ENCODE data around the gene APOBEC3B. TPM values are rescaled to one million over a fixed set of nuclear protein-coding genes. Genes with fewer than 3 reads are reported as not detected.

Gene APOBEC3B
- total RNA-seq, 1 donor from 2014 or later = 0.52 TPM

DNA sequence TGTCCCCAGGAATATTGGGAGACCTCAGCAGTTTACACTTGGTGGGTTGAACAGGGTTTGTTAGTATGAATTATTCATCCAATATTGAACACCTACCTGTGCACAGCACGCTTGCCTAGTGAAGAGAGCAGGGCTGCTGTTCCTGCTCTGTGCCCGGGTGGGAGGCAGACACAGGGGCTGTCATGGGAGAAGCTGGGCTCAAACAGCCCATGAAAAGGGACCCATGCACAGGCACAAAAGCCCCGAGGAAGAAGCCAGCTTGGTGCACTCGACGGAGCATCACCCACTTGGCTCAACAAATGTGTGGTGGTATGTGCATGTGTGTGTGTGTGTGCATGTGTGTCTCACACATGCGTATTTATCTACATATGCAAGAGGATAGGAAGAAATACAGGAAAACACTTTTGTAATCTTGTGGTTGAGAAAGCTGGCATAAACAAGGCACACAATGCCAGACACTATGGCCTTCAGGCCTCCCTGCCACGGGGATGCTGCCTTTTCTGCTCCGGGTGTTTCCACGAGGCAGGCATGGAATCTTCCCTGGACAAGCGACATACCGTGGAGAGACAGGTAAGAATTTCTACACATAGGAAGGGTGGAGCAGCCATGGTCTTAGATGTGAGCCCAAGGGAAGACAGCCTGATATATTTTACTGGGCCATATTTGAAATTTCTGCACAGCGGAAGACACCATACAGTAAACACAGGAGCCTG lies 29.7 kb upstream of the APOBEC3B start:
- ATAC-seq (peak; percentile 6), DNase-seq (no peak)
- H3K27me3 ChIP-seq = no peaks in the 10 kb centered on the region
- H3K36me3 ChIP-seq = no peaks in the 10 kb centered on the region
- peaks cover 3% of the 10 kb centered on the region for H3K4me1 ChIP-seq
- intact Hi-C loops (cut with DNase I) = no loop called here
- TF ChIP-seq CTCF (IDR thresholded peaks at IDR 0.05) = no peak
- no peak overlapping the region for H3K27ac ChIP-seq
- no peaks in the 10 kb centered on the region for H3K9me3 ChIP-seq
- H3K4me3 ChIP-seq = no peak overlapping the region

DNA sequence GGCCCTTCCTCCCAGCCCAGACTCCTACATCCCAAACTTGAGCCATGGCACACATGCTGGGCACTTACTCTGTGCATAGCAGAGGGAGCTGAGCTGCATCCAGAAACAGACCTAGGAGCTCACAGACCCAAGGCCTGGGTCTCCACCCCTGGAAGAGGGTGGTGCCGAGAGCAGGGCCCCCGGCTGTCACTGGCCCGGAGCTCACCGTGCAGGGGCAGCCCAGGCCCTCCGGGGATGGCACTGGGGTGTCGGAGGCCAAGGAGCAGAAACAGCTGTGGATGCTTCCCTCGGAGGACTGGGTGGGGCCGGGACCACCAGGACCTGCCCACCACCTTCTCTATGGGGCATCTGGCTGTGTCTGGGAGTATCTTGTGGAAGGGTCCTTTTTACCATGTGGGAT lies 29.1 kb upstream of the APOBEC3B start:
- H3K4me1 ChIP-seq = peaks cover 3% of the 10 kb centered on the region
- no peaks in the 10 kb centered on the region for H3K9me3 ChIP-seq
- DNase-seq = no peak
- H3K36me3 ChIP-seq = no peaks in the 10 kb centered on the region
- intact Hi-C loops (cut with DNase I) = no loop called here
- no peak for TF ChIP-seq CTCF (IDR thresholded peaks at IDR 0.05)
- no peak for ATAC-seq
- H3K27ac ChIP-seq = no peak overlapping the region
- H3K4me3 ChIP-seq = no peak overlapping the region
- no peaks in the 10 kb centered on the region for H3K27me3 ChIP-seq

DNA sequence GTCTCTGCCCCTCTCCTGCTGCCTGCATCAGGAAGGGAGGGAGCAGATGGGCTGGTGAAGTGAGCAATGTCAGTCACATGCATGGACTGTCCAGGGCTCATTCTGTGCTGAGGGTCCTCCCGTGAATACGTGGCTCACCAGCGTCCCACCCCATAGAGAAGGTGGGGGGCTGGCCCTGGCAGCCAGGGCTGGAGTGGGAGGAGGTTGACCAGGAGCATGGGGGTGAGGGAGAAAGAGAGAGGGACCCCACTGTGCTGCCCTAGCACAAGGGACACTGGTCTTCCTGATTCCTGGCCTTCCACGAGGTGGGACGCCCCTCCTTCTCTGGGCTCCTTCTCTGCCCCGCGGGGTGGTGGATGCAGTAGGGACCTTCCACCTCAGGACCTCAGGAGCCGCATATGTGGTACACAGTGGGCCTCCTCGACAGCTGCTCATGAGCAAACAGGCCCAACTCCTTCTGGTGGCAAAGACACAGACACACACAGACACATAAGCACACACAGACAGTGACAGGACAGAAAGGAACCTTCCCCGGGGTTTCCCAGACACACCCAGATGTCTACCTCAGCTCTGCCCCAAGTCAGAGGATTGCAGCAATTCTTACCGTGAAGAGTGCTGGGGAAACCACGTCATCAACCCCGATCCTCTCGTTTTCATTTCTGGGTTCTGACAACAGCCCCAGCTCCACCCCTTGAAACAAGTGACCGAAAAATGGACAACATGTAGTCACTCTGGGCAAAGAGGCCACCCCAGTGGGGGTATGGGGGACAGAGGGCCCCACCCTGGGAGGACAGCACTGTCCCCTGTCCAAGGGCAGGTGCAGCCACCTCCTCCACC lies 28.4 kb upstream of the APOBEC3B start:
- DNase-seq (no peak), ATAC-seq (peak; percentile 68)
- no peak overlapping the region for H3K27ac ChIP-seq
- peaks cover 3% of the 10 kb centered on the region for H3K4me1 ChIP-seq
- intact Hi-C loops (cut with DNase I) = no loop called here
- no peaks in the 10 kb centered on the region for H3K36me3 ChIP-seq
- H3K9me3 ChIP-seq = no peaks in the 10 kb centered on the region
- no peak for TF ChIP-seq CTCF (IDR thresholded peaks at IDR 0.05)
- H3K27me3 ChIP-seq = no peaks in the 10 kb centered on the region
- H3K4me3 ChIP-seq = no peak overlapping the region

GRCh38 chr22:38954414-38955043 lies 27.6 kb upstream of the APOBEC3B start:
- ATAC-seq = no peak
- DNase-seq = no peak
- Histone ChIP-seq H3K27ac (no peak overlapping the region), H3K27me3 (no peaks in the 10 kb centered on the region), H3K4me3 (no peak overlapping the region), H3K9me3 (no peaks in the 10 kb centered on the region), H3K4me1 (peaks cover 3% of the 10 kb centered on the region), H3K36me3 (no peaks in the 10 kb centered on the region)
- intact Hi-C loops (cut with DNase I) = no loop called here
- TF ChIP-seq CTCF (IDR thresholded peaks at IDR 0.05) = no peak

DNA sequence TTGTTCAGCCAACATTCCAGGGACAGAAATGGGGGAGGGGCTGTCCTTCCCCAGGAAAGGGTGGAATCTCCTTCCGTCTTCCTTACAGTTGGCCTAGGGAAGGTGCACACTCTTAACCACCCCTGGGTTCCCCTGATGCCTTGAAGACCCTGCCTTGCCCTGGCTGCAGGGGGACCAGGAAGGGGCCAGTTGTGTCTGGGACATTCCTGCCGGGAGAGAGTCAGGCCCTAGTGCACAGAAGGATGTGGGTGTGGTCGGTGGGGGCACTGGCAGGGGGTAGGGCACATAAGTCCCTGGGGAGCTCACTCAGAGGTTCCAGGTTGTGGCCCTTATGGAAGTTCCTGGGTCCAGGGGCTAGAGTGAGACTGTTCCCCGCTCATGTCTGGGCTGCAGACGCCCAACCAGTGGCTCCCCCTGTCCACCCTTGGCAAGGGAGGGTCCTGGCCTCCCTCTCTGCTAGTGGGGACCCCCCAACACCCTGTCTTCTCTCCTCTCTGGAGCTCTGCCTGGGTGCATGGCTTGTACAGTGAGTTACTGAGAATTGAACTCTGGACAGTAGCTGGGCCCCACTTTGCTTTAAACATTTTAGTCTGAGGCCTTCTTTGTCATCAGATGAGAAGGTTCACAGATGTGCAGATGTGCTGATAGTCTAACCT lies 26.8 kb upstream of the APOBEC3B start:
- H3K27ac ChIP-seq = no peak overlapping the region
- no peaks in the 10 kb centered on the region for H3K36me3 ChIP-seq
- no peak overlapping the region for H3K4me3 ChIP-seq
- DNase-seq = no peak
- no peak for TF ChIP-seq CTCF (IDR thresholded peaks at IDR 0.05)
- H3K27me3 ChIP-seq = no peaks in the 10 kb centered on the region
- peaks cover 3% of the 10 kb centered on the region for H3K4me1 ChIP-seq
- ATAC-seq = no peak
- H3K9me3 ChIP-seq = no peaks in the 10 kb centered on the region
- intact Hi-C loops (cut with DNase I) = no loop called here
